SK-N-MC (cell line): ENCODE measurements around the gene F11R.

Experiments
- EZH2 ChIP-seq: fragments of 200-600 bp; sonication (generic); IDR thresholded peaks from one replicate; pipeline ENCODE4 v1.6.1; 2017; ENCODE audit warnings: antibody characterized with exemption
- FOXP2 ChIP-seq: optimal IDR thresholded peaks from 2 replicates; pipeline ENCODE3; 2011; ENCODE audit warnings: mild to moderate bottlenecking, moderate library complexity; ENCODE audit not compliant: insufficient read depth; ENCODE audit errors: extremely low read length, control extremely low read depth
- POLR2AphosphoS5 ChIP-seq: IDR thresholded peaks from 2 replicates; pipeline ENCODE4 v1.6.1; 2012; ENCODE audit warnings: mild to moderate bottlenecking, low read depth, low read length, borderline replicate concordance

- no peak for TF ChIP-seq POLR2AphosphoS5
- TF ChIP-seq EZH2: no peak
- no peak for TF ChIP-seq FOXP2
These were observed 33.4 kb downstream of the F11R start for GRCh38 chr1:160987359-160988050.
